Astrocyte (in vitro differentiated cells and primary cell): ENCODE measurements around the gene LDHD. TPM values are rescaled to one million over a fixed set of nuclear protein-coding genes. Genes with fewer than 3 reads are reported as not detected.
"Not testable (repeated sequence)": the region's sequence is repeated elsewhere in the genome, so short reads cannot be mapped to it uniquely, and the experiment has no call there.

Experiments used
- DNase-seq: peaks from one replicate; pipeline ENCODE4 v3.0.0-alpha.2; 2010; ENCODE audit warnings: low read depth
- FAIRE-seq: peaks from 2 replicates; lab custom pipeline; 2011; peaks lifted over from hg19 to GRCh38; lab: Jason Lieb, UNC
- H2AFZ ChIP-seq: 2 replicates; pipeline ENCODE4 v1.6.0; 2012; ENCODE audit warnings: low read depth, low read length, inconsistent platforms
- H3K27ac ChIP-seq: 2 replicates; pipeline ENCODE4 v1.5.1; 2011; ENCODE audit warnings: low read depth, low read length, inconsistent platforms
- H3K27me3 ChIP-seq: 2 replicates; pipeline ENCODE4 v1.6.0; 2011; ENCODE audit warnings: low read length, inconsistent platforms; ENCODE audit not compliant: insufficient read depth
- H3K36me3 ChIP-seq: 2 replicates; pipeline ENCODE4 v1.5.1; 2011; ENCODE audit warnings: low read length, inconsistent platforms; ENCODE audit not compliant: insufficient read depth
- H3K4me1 ChIP-seq: 2 replicates; pipeline ENCODE4 v1.5.1; 2011; ENCODE audit warnings: low read length, inconsistent platforms; ENCODE audit not compliant: insufficient read depth
- H3K4me2 ChIP-seq: 2 replicates; pipeline ENCODE4 v1.6.0; 2012; ENCODE audit warnings: low read length, inconsistent platforms
- H3K4me3 ChIP-seq: 2 replicates; pipeline ENCODE4 v1.5.1; 2011; ENCODE audit warnings: low read depth, mild to moderate bottlenecking, low read length, inconsistent platforms; ENCODE audit not compliant: insufficient read depth
- H3K79me2 ChIP-seq: 2 replicates; pipeline ENCODE4 v1.6.0; 2012; ENCODE audit warnings: mild to moderate bottlenecking, low read length, inconsistent platforms; ENCODE audit not compliant: insufficient read depth
- H3K9ac ChIP-seq: 2 replicates; pipeline ENCODE4 v1.6.0; 2012; ENCODE audit warnings: mild to moderate bottlenecking, low read length, inconsistent platforms
- H3K9me3 ChIP-seq: 2 replicates; pipeline ENCODE4 v1.5.1; 2012; ENCODE audit warnings: low read depth, mild to moderate bottlenecking, low read length, inconsistent platforms; ENCODE audit not compliant: insufficient read depth
- H4K20me1 ChIP-seq: 2 replicates; pipeline ENCODE4 v1.6.0; 2012; ENCODE audit warnings: low read length, inconsistent platforms; ENCODE audit not compliant: insufficient read depth
- H3K27ac Mint-ChIP-seq: one replicate; pipeline ENCODE4 v1.8.0; 2021; ENCODE audit warnings: mild to moderate bottlenecking, mixed read lengths; ENCODE audit not compliant: unreplicated experiment
- H3K27me3 Mint-ChIP-seq: one replicate; pipeline ENCODE4 v1.8.0; 2021; ENCODE audit warnings: low read depth, mixed read lengths; ENCODE audit not compliant: unreplicated experiment
- H3K36me3 Mint-ChIP-seq: one replicate; pipeline ENCODE4 v1.8.0; 2021; ENCODE audit warnings: low read depth, mixed read lengths; ENCODE audit not compliant: unreplicated experiment
- H3K4me1 Mint-ChIP-seq: one replicate; pipeline ENCODE4 v1.8.0; 2021; ENCODE audit warnings: low read depth, mixed read lengths; ENCODE audit not compliant: unreplicated experiment
- H3K4me3 Mint-ChIP-seq: one replicate; pipeline ENCODE4 v1.8.0; 2021; ENCODE audit warnings: mild to moderate bottlenecking, moderate library complexity, mixed read lengths; ENCODE audit not compliant: unreplicated experiment
- H3K9me3 Mint-ChIP-seq: one replicate; pipeline ENCODE4 v1.8.0; 2021; ENCODE audit warnings: mild to moderate bottlenecking, mixed read lengths; ENCODE audit not compliant: unreplicated experiment
- EZH2 ChIP-seq: IDR thresholded peaks from 2 replicates; pipeline ENCODE4 v1.6.1; 2012; ENCODE audit warnings: mild to moderate bottlenecking, low read length, inconsistent platforms; ENCODE audit not compliant: insufficient read depth
- total RNA-seq: library from RNA; stranded (reverse); gene quantifications from 2 replicates; pipeline ENCODE4 v1.2.1, GENCODE V29; 2021
- TF ChIP-seq, protein P1 (sequence below): IDR thresholded peaks from 2 replicates; pipeline ENCODE4 v1.5.1; 2011; ENCODE audit warnings: low read depth, mild to moderate bottlenecking, inconsistent platforms, low read length, moderate library complexity; ENCODE audit not compliant: insufficient read depth

The LDHD gene
- total RNA-seq, 1 donor from 2014 or later, result not detected

DNA sequence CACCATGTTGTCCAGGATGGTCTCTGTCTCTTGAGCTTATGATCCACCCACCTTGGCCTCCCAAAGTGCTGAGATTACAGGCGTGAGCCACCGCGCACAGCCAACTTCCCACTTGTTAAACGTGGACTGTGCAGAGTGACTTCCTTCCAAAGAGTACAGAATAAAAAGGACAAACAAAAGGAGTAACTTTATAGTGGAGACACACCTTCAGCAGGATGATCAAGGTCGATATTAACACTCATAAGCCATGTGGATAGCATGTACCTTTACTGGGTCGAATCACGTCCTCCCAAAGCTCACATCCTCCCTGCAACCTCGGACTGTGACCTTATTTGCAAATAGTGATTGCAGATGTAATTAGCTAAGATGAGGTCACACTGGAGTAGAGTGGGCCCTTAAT lies 21.7 kb upstream of the LDHD start:
- Histone ChIP-seq H4K20me1 (no peaks in the 10 kb centered on the region), H3K9me3 (no peaks in the 10 kb centered on the region), H3K79me2 (no peaks in the 10 kb centered on the region), H2AFZ (no peak overlapping the region), H3K4me2 (peak overlapping the region; percentile 14), H3K4me1 (no peaks in the 10 kb centered on the region), H3K36me3 (no peaks in the 10 kb centered on the region), H3K4me3 (no peak overlapping the region), H3K9ac (no peak overlapping the region), H3K27ac (no peak overlapping the region), H3K27me3 (no peaks in the 10 kb centered on the region)
- Mint-ChIP-seq H3K9me3 (peaks cover 2% of the 10 kb centered on the region), H3K27me3 (peaks cover 39% of the 10 kb centered on the region), H3K36me3 (no peaks in the 10 kb centered on the region), H3K4me1 (no peaks in the 10 kb centered on the region), H3K27ac (no peak overlapping the region), H3K4me3 (no peak overlapping the region)
- no peak for TF ChIP-seq EZH2
- TF ChIP-seq, protein P1, sequence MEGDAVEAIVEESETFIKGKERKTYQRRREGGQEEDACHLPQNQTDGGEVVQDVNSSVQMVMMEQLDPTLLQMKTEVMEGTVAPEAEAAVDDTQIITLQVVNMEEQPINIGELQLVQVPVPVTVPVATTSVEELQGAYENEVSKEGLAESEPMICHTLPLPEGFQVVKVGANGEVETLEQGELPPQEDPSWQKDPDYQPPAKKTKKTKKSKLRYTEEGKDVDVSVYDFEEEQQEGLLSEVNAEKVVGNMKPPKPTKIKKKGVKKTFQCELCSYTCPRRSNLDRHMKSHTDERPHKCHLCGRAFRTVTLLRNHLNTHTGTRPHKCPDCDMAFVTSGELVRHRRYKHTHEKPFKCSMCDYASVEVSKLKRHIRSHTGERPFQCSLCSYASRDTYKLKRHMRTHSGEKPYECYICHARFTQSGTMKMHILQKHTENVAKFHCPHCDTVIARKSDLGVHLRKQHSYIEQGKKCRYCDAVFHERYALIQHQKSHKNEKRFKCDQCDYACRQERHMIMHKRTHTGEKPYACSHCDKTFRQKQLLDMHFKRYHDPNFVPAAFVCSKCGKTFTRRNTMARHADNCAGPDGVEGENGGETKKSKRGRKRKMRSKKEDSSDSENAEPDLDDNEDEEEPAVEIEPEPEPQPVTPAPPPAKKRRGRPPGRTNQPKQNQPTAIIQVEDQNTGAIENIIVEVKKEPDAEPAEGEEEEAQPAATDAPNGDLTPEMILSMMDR, result no peak
- FAIRE-seq, result no peak
- DNase-seq, result no peak

DNA sequence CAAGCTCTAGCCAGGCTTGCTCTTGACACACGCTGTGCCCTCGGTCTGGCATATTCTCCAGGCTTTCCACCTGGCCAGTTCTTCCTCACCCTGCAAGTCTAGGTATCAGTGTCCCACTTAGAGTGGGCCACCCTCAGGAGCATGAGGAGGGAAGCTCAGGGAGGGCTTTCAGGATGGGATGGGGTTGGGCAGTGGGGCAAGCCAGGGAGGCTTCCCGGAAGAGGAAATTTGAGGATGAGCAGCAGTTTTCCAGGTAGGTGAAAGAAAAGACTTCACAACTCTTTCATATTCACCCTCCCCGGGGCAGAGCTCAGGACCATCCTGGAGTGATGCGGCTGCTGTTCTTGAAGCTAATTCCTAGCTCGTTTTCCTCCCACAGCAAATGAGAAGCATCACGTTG lies 14.5 kb upstream of the LDHD start:
- H3K4me1 Mint-ChIP-seq, result no peaks in the 10 kb centered on the region
- no peaks in the 10 kb centered on the region for H3K36me3 ChIP-seq
- no peak for DNase-seq
- no peak overlapping the region for H3K4me3 ChIP-seq
- H3K27ac Mint-ChIP-seq, result no peak overlapping the region
- H2AFZ ChIP-seq, result no peak overlapping the region
- TF ChIP-seq, protein P1, result no peak
- no peak for TF ChIP-seq EZH2
- FAIRE-seq, result no peak
- no peak overlapping the region for H3K4me3 Mint-ChIP-seq
- no peak overlapping the region for H3K9ac ChIP-seq
- no peaks in the 10 kb centered on the region for H4K20me1 ChIP-seq
- H3K27me3 ChIP-seq, result no peaks in the 10 kb centered on the region
- H3K36me3 Mint-ChIP-seq, result no peaks in the 10 kb centered on the region
- no peak overlapping the region for H3K27ac ChIP-seq
- H3K27me3 Mint-ChIP-seq, result peaks cover 67% of the 10 kb centered on the region
- H3K4me1 ChIP-seq, result no peaks in the 10 kb centered on the region
- peaks cover 25% of the 10 kb centered on the region for H3K9me3 Mint-ChIP-seq
- H3K9me3 ChIP-seq, result peaks cover 7% of the 10 kb centered on the region
- H3K4me2 ChIP-seq, result no peak overlapping the region
- H3K79me2 ChIP-seq, result no peaks in the 10 kb centered on the region

DNA sequence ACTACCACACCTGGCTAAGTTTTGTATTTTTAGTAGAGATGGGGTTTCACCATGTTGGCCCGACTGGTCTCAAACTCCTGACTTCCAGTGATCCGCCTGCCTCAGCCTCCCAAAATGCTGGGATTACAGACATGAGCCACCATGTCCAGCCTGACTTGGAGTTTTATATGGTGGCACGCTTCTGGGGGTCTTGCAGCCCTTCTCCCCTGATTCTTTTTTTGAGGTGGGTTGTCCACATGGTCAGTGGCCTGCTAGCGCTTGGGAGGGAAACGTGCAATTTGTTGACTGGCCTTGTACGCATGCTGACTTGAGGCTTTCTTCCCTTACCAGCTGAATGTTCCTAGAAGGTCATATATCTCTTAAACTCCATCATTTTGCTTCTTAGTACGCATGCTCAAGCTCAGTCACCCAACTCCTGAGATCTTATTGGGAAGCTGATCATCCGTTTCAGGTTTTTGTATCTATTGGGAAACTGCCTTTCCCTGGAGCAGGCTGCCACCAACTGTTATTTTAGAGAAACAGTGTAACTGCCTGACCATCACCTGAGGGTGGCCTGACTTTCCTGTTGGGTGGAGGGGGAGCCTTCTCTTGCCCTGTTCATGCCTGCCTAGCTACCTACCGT lies 13.7 kb upstream of the LDHD start:
- H3K4me1 Mint-ChIP-seq, result no peaks in the 10 kb centered on the region
- H3K36me3 Mint-ChIP-seq, result no peaks in the 10 kb centered on the region
- peaks cover 26% of the 10 kb centered on the region for H3K9me3 Mint-ChIP-seq

DNA sequence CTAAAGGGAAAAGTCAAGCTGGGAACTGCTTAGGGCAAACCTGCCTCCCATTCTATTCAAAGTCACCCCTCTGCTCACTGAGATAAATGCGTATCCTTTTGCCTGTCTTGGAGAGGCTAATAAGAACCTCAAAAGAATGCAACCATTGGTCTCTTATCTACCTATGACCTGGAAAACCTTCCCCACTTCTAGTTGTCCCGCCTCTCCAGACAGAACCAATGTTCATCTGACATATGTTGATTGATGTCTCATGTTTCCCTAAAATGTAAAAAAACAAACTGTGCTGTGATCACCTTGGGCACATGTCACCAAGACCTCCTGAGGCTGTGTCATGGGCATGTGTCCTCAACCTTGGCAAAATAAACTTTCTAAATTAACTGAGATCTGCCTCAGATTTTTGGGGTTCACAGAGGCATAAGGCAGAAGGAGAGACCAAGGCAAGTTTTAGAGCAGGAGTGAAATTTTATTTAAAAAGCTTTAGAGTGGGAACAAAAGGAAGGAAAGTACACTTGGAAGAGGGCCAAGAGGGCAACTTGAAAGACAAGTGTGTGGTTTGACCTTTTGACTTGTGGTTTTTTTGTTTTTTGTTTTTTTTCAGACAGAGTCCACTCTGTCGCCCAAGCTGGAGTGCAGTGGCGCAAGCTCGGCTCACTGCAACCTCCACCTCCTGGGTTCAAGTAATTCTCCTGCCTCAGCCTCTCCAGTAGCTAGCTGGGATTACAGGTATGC lies 13.0 kb upstream of the LDHD start:
- H3K4me3 Mint-ChIP-seq, H3K27ac Mint-ChIP-seq, H3K27me3 ChIP-seq, H2AFZ ChIP-seq, H3K4me1 Mint-ChIP-seq, H4K20me1 ChIP-seq, FAIRE-seq, H3K4me1 ChIP-seq, H3K4me3 ChIP-seq, H3K4me2 ChIP-seq, H3K79me2 ChIP-seq, H3K27ac ChIP-seq, H3K36me3 Mint-ChIP-seq, H3K9me3 ChIP-seq, DNase-seq, H3K9ac ChIP-seq, H3K36me3 ChIP-seq: not testable (repeated sequence)
- peaks cover 26% of the 10 kb centered on the region for H3K9me3 Mint-ChIP-seq
- peaks cover 59% of the 10 kb centered on the region for H3K27me3 Mint-ChIP-seq

More for the DNA sequence above, 13.7 kb upstream of the LDHD start:
- Mint-ChIP-seq H3K27ac (no peak overlapping the region), H3K27me3 (peaks cover 61% of the 10 kb centered on the region), H3K4me3 (no peak overlapping the region)
- Histone ChIP-seq H3K27me3 (no peaks in the 10 kb centered on the region), H3K27ac (no peak overlapping the region), H3K4me2 (no peak overlapping the region), H4K20me1 (no peaks in the 10 kb centered on the region), H3K9me3 (peaks cover 7% of the 10 kb centered on the region), H3K9ac (no peak overlapping the region), H2AFZ (no peak overlapping the region), H3K79me2 (no peaks in the 10 kb centered on the region), H3K4me1 (no peaks in the 10 kb centered on the region), H3K4me3 (no peak overlapping the region), H3K36me3 (no peaks in the 10 kb centered on the region)
- FAIRE-seq (no peak), DNase-seq (no peak)
- no peak for TF ChIP-seq EZH2
